ENCODE data around the gene UBAC1.

The UBAC1 gene

GRCh38 chr9:135919318-135919890, 41.8 kb downstream of the UBAC1 start:
- no peak for TF ChIP-seq YY1 (IDR thresholded peaks at IDR 0.05; ENCODE audit: low read depth)
- no peak for TF ChIP-seq REST (IDR thresholded peaks at IDR 0.05; ENCODE audit: low read depth)
- TF ChIP-seq TAF1 (IDR thresholded peaks at IDR 0.05; ENCODE audit: low read depth), result no peak
- TF ChIP-seq EGR1 (IDR thresholded peaks at IDR 0.05), result no peak
- no peak for TF ChIP-seq TEAD4 (IDR thresholded peaks at IDR 0.05)
- TF ChIP-seq MAX (IDR thresholded peaks at IDR 0.05), result no peak
- no peak for TF ChIP-seq CEBPB (IDR thresholded peaks at IDR 0.05)
- no peak for TF ChIP-seq RAD21 (IDR thresholded peaks at IDR 0.05; ENCODE audit: low read depth)
- TF ChIP-seq TCF12 (IDR thresholded peaks at IDR 0.05; ENCODE audit: low read depth), result no peak
- TF ChIP-seq FOXM1 (IDR thresholded peaks at IDR 0.05; ENCODE audit: borderline replicate concordance, low read depth), result no peak
- TF ChIP-seq USF1 (IDR thresholded peaks at IDR 0.05), result no peak
- TF ChIP-seq ZBTB7A (IDR thresholded peaks at IDR 0.05; ENCODE audit: low read depth), result no peak

- TF ChIP-seq YY1 (IDR thresholded peaks at IDR 0.05; ENCODE audit: low read depth) (no peak), RAD21 (IDR thresholded peaks at IDR 0.05; ENCODE audit: low read depth) (no peak), USF1 (IDR thresholded peaks at IDR 0.05) (no peak), EP300 (IDR thresholded peaks at IDR 0.05; ENCODE audit: borderline replicate concordance) (no peak), ZBTB7A (IDR thresholded peaks at IDR 0.05; ENCODE audit: low read depth) (no peak), CEBPB (IDR thresholded peaks at IDR 0.05) (no peak), REST (IDR thresholded peaks at IDR 0.05; ENCODE audit: low read depth) (no peak), FOXM1 (IDR thresholded peaks at IDR 0.05; ENCODE audit: borderline replicate concordance, low read depth) (no peak), EGR1 (IDR thresholded peaks at IDR 0.05) (no peak), TAF1 (IDR thresholded peaks at IDR 0.05; ENCODE audit: low read depth) (no peak), NFIC (IDR thresholded peaks at IDR 0.05) (no peak), TEAD4 (IDR thresholded peaks at IDR 0.05) (no peak), TCF12 (IDR thresholded peaks at IDR 0.05; ENCODE audit: low read depth) (no peak), CREB1 (IDR thresholded peaks at IDR 0.05; ENCODE audit: low read depth) (no peak), MAX (IDR thresholded peaks at IDR 0.05) (no peak)
Observed at GRCh38 chr9:135914921-135915320, 46.3 kb downstream of the UBAC1 start.

GRCh38 chr9:135910757-135911156, 50.4 kb downstream of the UBAC1 start:
- TF ChIP-seq FOXM1 (IDR thresholded peaks at IDR 0.05; ENCODE audit: borderline replicate concordance, low read depth), result no peak
- TF ChIP-seq CREB1 (IDR thresholded peaks at IDR 0.05; ENCODE audit: low read depth), result no peak
- no peak for TF ChIP-seq MAX (IDR thresholded peaks at IDR 0.05)
- TF ChIP-seq TEAD4 (IDR thresholded peaks at IDR 0.05), result no peak
- TF ChIP-seq RAD21 (IDR thresholded peaks at IDR 0.05; ENCODE audit: low read depth), result no peak
- no peak for TF ChIP-seq ZBTB7A (IDR thresholded peaks at IDR 0.05; ENCODE audit: low read depth)

- TF ChIP-seq CEBPB (IDR thresholded peaks at IDR 0.05), result no peak
Observed at GRCh38 chr9:135910216-135910615, 51.0 kb downstream of the UBAC1 start.

GRCh38 chr9:135909371-135909770, 51.8 kb downstream of the UBAC1 start:
- TF ChIP-seq EGR1 (IDR thresholded peaks at IDR 0.05) (no peak), REST (IDR thresholded peaks at IDR 0.05; ENCODE audit: low read depth) (no peak), MAX (IDR thresholded peaks at IDR 0.05) (no peak), TCF12 (IDR thresholded peaks at IDR 0.05; ENCODE audit: low read depth) (no peak), ZBTB7A (IDR thresholded peaks at IDR 0.05; ENCODE audit: low read depth) (no peak), CEBPB (IDR thresholded peaks at IDR 0.05) (no peak), FOXM1 (IDR thresholded peaks at IDR 0.05; ENCODE audit: borderline replicate concordance, low read depth) (no peak), NFIC (IDR thresholded peaks at IDR 0.05) (no peak), YY1 (IDR thresholded peaks at IDR 0.05; ENCODE audit: low read depth) (no peak), EP300 (IDR thresholded peaks at IDR 0.05; ENCODE audit: borderline replicate concordance) (no peak), TAF1 (IDR thresholded peaks at IDR 0.05; ENCODE audit: low read depth) (no peak), USF1 (IDR thresholded peaks at IDR 0.05) (no peak), TEAD4 (IDR thresholded peaks at IDR 0.05) (no peak), CREB1 (IDR thresholded peaks at IDR 0.05; ENCODE audit: low read depth) (no peak), RAD21 (IDR thresholded peaks at IDR 0.05; ENCODE audit: low read depth) (no peak)

All from Ishikawa (cell line).